ENCODE results near the gene RAB40C. TPM values are rescaled to one million over a fixed set of nuclear protein-coding genes. Genes with fewer than 3 reads are reported as not detected.

RAB40C gene
- total and polyA plus RNA-seq, 8 donors = 17.6 to 101 (median 25.6) TPM

DNA sequence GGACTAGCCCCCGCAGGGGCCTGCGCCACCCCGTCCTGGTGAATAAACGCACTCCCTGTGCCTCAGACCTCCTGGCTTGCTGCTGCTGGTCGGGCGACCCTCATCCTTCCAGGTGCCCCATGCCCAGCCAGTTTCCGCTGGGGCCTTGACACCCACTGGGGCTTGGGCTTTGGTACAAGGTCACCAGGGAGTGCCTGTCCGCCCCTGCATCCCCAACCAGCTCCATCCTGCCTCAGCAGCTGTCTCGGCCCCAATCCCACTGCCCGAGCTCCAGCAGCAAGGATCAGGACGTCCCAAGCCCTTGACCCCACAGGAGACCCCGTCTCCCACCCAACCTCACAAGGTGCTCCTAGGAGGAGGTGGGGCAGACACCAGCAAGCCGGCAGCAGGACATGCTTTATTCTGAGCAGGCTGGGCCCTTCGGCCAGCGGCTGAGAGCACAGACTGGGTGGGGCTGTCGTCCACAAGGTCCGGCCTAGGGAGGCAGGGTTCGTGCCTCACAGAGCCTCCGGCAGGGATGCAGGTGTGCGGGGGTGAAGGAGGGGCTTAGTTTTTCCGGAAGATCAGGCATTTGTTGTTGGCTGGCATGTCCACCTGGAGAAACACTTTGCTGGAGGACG, 44.3 kb downstream of the RAB40C start:
- H3K9me3 ChIP-seq = no peaks in the 10 kb centered on the region
- no peak overlapping the region for H3K27ac ChIP-seq
- H3K4me1 ChIP-seq = peaks cover 37 to 59% (median 56%) of the 10 kb centered on the region in 4 donors
- no peak overlapping the region for H3K4me3 ChIP-seq
- DNase-seq = no peak
- WGBS, 5 donors = 88 to 92% (median 90%) methylated on average over 9 to 22 of the region's 22 CpGs
- TF ChIP-seq EP300 (IDR thresholded peaks at IDR 0.05) (no peak), POLR2AphosphoS5 (IDR thresholded peaks at IDR 0.05) (no peak), POLR2A (IDR thresholded peaks at IDR 0.05) (no peak)
- intact Hi-C loops (cut with DNase I; ENCODE audit: low total_unique reads) = no loop called here
- peaks cover 0 to 13% (median 0%) of the 10 kb centered on the region in 3 donors for H3K27me3 ChIP-seq
- peaks cover 5 to 26% (median 23%) of the 10 kb centered on the region in 4 donors for H3K36me3 ChIP-seq

- 62 to 90% (median 81%) methylated on average over 3 to 7 of the region's 7 CpGs for WGBS, 5 donors
- DNase-seq = no peak
Observed at GRCh38 chr16:634996-635395, 45.1 kb downstream of the RAB40C start.

DNA sequence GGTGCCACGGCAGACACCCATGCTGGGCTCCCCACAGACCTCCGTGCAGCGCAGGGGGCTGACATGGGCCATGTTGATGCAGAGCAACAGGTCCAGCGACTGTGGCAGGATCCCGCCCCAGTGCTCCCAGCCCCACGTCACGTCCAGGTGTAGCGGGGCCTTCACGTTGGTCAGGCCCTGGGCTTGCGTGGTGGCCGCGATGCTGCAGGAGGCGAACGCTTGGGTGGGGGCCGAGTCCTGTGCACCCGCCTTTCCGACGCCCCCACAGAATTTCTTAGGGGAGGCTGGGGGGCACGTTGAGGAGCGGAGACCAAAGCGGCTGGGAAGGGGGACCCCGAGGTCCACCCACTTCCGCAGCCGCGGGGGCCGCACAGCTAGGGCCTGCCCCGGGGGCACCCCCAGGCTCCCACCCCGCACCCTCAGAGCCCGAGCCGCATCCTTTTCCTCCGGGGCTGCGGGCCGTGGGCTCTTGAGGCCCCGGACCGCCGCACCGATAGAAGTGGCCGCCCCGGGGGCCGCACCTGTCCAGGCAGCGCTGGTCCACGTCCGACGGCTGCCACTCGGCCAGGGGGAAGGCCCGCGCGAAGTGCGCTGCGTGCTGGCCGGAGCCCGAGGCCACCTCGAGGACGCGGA, 45.8 kb downstream of the RAB40C start:
- Histone ChIP-seq H3K9me3 (no peaks in the 10 kb centered on the region), H3K4me1 (peaks cover 23 to 45% (median 43%) of the 10 kb centered on the region in 4 donors), H3K4me3 (peak overlapping the region; percentile 73 to 96 (median 92)), H3K27me3 (peaks cover 0 to 13% (median 0%) of the 10 kb centered on the region in 3 donors), H3K27ac (peak overlapping the region; percentile 90 to 99 (median 97)), H3K36me3 (peaks cover 5 to 23% (median 22%) of the 10 kb centered on the region in 4 donors)
- TF ChIP-seq POLR2AphosphoS5 (IDR thresholded peaks at IDR 0.05) (no peak), EP300 (IDR thresholded peaks at IDR 0.05) (no peak), POLR2A (IDR thresholded peaks at IDR 0.05) (no peak)
- TF ChIP-seq, protein P1, sequence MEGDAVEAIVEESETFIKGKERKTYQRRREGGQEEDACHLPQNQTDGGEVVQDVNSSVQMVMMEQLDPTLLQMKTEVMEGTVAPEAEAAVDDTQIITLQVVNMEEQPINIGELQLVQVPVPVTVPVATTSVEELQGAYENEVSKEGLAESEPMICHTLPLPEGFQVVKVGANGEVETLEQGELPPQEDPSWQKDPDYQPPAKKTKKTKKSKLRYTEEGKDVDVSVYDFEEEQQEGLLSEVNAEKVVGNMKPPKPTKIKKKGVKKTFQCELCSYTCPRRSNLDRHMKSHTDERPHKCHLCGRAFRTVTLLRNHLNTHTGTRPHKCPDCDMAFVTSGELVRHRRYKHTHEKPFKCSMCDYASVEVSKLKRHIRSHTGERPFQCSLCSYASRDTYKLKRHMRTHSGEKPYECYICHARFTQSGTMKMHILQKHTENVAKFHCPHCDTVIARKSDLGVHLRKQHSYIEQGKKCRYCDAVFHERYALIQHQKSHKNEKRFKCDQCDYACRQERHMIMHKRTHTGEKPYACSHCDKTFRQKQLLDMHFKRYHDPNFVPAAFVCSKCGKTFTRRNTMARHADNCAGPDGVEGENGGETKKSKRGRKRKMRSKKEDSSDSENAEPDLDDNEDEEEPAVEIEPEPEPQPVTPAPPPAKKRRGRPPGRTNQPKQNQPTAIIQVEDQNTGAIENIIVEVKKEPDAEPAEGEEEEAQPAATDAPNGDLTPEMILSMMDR (IDR thresholded peaks at IDR 0.05) = no peak
- intact Hi-C loops (cut with DNase I; ENCODE audit: low total_unique reads) = no loop called here
- DNase-seq = no peak
- WGBS, 5 donors = 0 to 4% (median 3%) methylated on average over 9 to 55 of the region's 55 CpGs

More at GRCh38 chr16:634996-635395, 45.1 kb downstream of the RAB40C start:
- Histone ChIP-seq H3K4me1 (peaks cover 29 to 51% (median 47%) of the 10 kb centered on the region in 4 donors), H3K9me3 (no peaks in the 10 kb centered on the region), H3K4me3 (peak overlapping the region; percentile 73 to 96 (median 92)), H3K27me3 (peaks cover 0 to 13% (median 0%) of the 10 kb centered on the region in 3 donors), H3K27ac (no peak overlapping the region), H3K36me3 (peaks cover 5 to 23% (median 22%) of the 10 kb centered on the region in 4 donors)
- TF ChIP-seq POLR2AphosphoS5 (IDR thresholded peaks at IDR 0.05) (no peak), EP300 (IDR thresholded peaks at IDR 0.05) (no peak), POLR2A (IDR thresholded peaks at IDR 0.05) (no peak)
- TF ChIP-seq, protein P1 (IDR thresholded peaks at IDR 0.05) = no peak
- intact Hi-C loops (cut with DNase I; ENCODE audit: low total_unique reads) = no loop called here

DNA sequence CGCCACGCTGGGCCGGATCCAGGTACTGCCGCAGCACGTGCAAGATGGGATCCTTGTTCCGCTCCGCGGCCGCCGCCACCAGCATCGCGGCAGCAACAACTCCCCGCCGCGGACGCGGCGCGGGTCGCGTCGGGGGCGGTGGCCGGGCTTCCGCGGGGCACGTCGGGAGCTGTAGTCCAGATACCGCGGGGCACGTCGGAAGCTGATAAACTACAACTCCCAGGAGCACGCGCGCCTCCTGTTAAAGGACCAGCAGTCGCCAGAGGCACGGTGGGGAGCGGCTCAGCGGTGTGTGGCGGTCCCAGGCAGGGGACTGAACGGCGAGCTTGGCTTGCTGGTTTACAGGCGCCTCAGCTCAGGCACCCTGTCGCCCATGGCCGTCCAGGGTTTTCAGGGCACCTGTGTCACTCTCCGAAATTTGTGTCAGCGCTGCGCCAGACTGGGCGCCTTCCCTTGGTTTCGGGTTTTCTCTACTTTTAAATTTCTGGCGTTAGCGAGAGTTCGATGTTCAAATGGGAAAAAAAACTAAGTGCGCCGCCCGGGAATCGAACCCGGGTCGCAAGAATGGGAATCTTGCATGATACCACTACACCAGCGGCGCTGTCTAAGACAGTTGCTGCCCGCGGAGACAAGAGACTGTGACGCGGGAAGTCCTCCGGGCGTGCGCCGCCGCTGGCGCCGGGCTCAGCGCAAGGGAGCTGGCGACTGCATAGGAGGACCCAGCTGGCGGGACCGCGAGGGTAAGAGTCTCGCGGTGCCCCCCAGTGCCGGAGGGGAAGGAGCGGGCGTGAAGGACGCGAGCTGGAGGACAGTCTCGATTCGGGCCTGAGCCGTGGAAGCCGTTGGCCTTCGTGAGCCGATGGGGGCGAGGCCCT, 46.6 kb downstream of the RAB40C start, which contains the start of gene METTL26:
Gene METTL26 (minus strand): TSS at position 100 of the 875 bp plus-strand sequence. CDS start 15 bp downstream, at position 85.
- peak; percentile 97 to 98 for DNase-seq
- intact Hi-C loops (cut with DNase I; ENCODE audit: low total_unique reads) = no loop called here
- peaks cover 5 to 23% (median 22%) of the 10 kb centered on the region in 4 donors for H3K36me3 ChIP-seq
- WGBS, 5 donors = 0 to 1% (median 0%) methylated on average over 46 to 91 of the region's 91 CpGs
- H3K9me3 ChIP-seq = no peaks in the 10 kb centered on the region
- peak within 1 kb of the TSS; percentile 73 to 96 (median 92) for H3K4me3 ChIP-seq
- H3K27me3 ChIP-seq = peaks cover 0 to 7% (median 0%) of the 10 kb centered on the region in 3 donors
- peak within 1 kb of the TSS; percentile 90 to 99 (median 97) for H3K27ac ChIP-seq
- H3K4me1 ChIP-seq = peaks cover 17 to 45% (median 41%) of the 10 kb centered on the region in 4 donors
- TF ChIP-seq EP300 (IDR thresholded peaks at IDR 0.05) (no peak), POLR2AphosphoS5 (IDR thresholded peaks at IDR 0.05) (peak; percentile 69 to 89 (median 72))
